Measurements from ENCODE around the gene KCND1.

GRCh38 chrX:49019050-49019449 lies 47.4 kb upstream of the KCND1 start:
- TF ChIP-seq EZH2 (IDR thresholded peaks at IDR 0.05) (no peak), POLR2AphosphoS5 (IDR thresholded peaks at IDR 0.05; ENCODE audit: borderline replicate concordance, low read depth, low read length) (no peak)
